ENCODE results near the gene FARS2. TPM values are rescaled to one million over a fixed set of nuclear protein-coding genes. Genes with fewer than 3 reads are reported as not detected.

Gene FARS2
- total RNA-seq, 2 experiments from 2014 or later = 13.8 to 14.3 TPM

DNA sequence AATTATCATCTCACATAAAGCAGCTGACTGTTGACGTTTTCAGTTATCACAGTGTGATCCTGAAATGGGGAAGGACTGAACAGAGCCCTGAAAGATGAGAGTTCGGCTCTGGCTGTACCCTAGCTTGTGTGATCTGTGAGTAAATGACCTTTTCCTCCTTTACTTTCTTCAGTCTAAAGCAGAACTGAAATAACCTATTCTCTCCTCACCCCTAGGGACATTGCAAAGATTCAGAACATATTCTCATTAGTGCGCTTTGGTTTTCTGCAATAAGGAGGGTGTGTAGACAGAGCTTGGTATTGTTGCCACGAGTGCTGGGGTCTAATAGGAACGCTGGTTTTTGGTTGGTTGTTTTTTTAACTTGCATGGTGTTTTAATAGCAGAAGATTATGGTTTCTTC lies 16.7 kb downstream of the FARS2 start:
- H3K27ac ChIP-seq (ENCODE audit: low read depth, low read length, poor library complexity, severe bottlenecking) = no peak overlapping the region
- CTCF ChIA-PET (ENCODE audit: unreplicated experiment) = no interaction called here
- H3K4me1 ChIP-seq (ENCODE audit: insufficient read depth, low read length, poor library complexity, severe bottlenecking) = peaks cover 7% of the 10 kb centered on the region
- H3K79me2 ChIP-seq (ENCODE audit: insufficient read depth, low read depth, low read length) = no peaks in the 10 kb centered on the region; the same call in 1 of the 2 replicates
- POLR2A ChIA-PET = interaction anchor here (0.7 to 0.9 kb wide), 2 partner anchors 12 to 809 kb away, joined by 3 read pairs; no protein-coding TSS in a partner anchor
- no peak overlapping the region for H3K4me3 ChIP-seq (ENCODE audit: low read depth, low read length, poor library complexity, severe bottlenecking)
- H2AFZ ChIP-seq (ENCODE audit: low read length) = no peak overlapping the region
- DNase-seq (ENCODE audit: low spot score) = no peak
- no peaks in the 10 kb centered on the region for H3K9me3 ChIP-seq (ENCODE audit: low read length)
- TF ChIP-seq EZH2phosphoT487 (IDR thresholded peaks at IDR 0.05; ENCODE audit: borderline replicate concordance, low read depth, low read length) = no peak
- TF ChIP-seq, protein P1, sequence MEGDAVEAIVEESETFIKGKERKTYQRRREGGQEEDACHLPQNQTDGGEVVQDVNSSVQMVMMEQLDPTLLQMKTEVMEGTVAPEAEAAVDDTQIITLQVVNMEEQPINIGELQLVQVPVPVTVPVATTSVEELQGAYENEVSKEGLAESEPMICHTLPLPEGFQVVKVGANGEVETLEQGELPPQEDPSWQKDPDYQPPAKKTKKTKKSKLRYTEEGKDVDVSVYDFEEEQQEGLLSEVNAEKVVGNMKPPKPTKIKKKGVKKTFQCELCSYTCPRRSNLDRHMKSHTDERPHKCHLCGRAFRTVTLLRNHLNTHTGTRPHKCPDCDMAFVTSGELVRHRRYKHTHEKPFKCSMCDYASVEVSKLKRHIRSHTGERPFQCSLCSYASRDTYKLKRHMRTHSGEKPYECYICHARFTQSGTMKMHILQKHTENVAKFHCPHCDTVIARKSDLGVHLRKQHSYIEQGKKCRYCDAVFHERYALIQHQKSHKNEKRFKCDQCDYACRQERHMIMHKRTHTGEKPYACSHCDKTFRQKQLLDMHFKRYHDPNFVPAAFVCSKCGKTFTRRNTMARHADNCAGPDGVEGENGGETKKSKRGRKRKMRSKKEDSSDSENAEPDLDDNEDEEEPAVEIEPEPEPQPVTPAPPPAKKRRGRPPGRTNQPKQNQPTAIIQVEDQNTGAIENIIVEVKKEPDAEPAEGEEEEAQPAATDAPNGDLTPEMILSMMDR (conservative IDR thresholded peaks at IDR 0.05; ENCODE audit: low read length) = no peak
- intact Hi-C loops (cut with micrococcal nuclease; ENCODE audit: unreplicated experiment) = no loop called here
- H3K36me3 ChIP-seq (ENCODE audit: insufficient read depth, low read length) = no peaks in the 10 kb centered on the region
- H3K9me2 ChIP-seq (ENCODE audit: insufficient read depth, low read length) = no peaks in the 10 kb centered on the region
- no TSS peak for BruUV-seq (replicated peaks)
- H4K20me1 ChIP-seq (ENCODE audit: insufficient read depth, low read length) = 0 out of 2 replicates have a peak, but pooled peaks cover 7% of the 10 kb centered on the region
- no peak overlapping the region for H3K4me2 ChIP-seq (ENCODE audit: low read length)

DNA sequence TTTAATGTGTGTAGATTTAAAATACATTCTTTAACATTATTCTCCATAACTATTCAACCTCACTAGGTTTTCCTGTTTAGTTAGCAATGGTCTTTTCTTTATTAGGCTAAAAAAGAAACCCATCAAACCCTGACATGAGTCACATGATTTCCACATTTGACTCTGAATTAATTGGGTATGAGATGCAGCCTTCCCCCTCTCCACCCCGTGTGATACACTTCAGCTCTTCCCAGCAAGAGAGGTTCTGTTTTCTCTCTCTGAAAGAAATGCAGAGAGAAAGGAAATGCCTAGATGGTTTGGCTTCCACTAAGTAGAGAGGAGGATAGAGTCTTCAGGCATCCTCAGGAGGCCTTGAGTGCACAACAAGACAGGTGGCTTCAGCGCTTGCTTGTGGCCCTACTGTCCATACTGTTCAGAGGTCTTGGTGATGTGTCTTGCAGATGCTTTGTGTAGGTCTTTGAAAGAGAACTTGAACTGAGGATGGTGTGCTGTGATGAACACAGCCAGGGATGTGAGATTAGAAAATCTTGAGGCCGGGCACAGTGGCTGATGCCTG lies 17.3 kb downstream of the FARS2 start:
- CTCF ChIA-PET (ENCODE audit: unreplicated experiment) = no interaction called here
- POLR2A ChIA-PET = interaction anchor here (0.9 kb wide), 1 partner anchor 12 kb away, joined by 3 read pairs; no protein-coding TSS in a partner anchor
- TF ChIP-seq, protein P1 (conservative IDR thresholded peaks at IDR 0.05; ENCODE audit: low read length) = no peak
- no peak for TF ChIP-seq EZH2phosphoT487 (IDR thresholded peaks at IDR 0.05; ENCODE audit: borderline replicate concordance, low read depth, low read length)
- Histone ChIP-seq H3K4me1 (ENCODE audit: insufficient read depth, low read length, poor library complexity, severe bottlenecking) (peaks cover 7% of the 10 kb centered on the region), H3K4me3 (ENCODE audit: low read depth, low read length, poor library complexity, severe bottlenecking) (no peak overlapping the region), H4K20me1 (ENCODE audit: insufficient read depth, low read length) (0 out of 2 replicates have a peak, but pooled peaks cover 7% of the 10 kb centered on the region), H3K27ac (ENCODE audit: low read depth, low read length, poor library complexity, severe bottlenecking) (no peak overlapping the region), H3K36me3 (ENCODE audit: insufficient read depth, low read length) (no peaks in the 10 kb centered on the region), H2AFZ (ENCODE audit: low read length) (no peak overlapping the region), H3K9me3 (ENCODE audit: low read length) (no peaks in the 10 kb centered on the region), H3K4me2 (ENCODE audit: low read length) (no peak overlapping the region), H3K9me2 (ENCODE audit: insufficient read depth, low read length) (no peaks in the 10 kb centered on the region), H3K79me2 (ENCODE audit: insufficient read depth, low read depth, low read length) (no peaks in the 10 kb centered on the region; the same call in 1 of the 2 replicates)
- BruUV-seq (replicated peaks) = no TSS peak
- intact Hi-C loops (cut with micrococcal nuclease; ENCODE audit: unreplicated experiment) = no loop called here
- no peak for DNase-seq (ENCODE audit: low spot score)

DNA sequence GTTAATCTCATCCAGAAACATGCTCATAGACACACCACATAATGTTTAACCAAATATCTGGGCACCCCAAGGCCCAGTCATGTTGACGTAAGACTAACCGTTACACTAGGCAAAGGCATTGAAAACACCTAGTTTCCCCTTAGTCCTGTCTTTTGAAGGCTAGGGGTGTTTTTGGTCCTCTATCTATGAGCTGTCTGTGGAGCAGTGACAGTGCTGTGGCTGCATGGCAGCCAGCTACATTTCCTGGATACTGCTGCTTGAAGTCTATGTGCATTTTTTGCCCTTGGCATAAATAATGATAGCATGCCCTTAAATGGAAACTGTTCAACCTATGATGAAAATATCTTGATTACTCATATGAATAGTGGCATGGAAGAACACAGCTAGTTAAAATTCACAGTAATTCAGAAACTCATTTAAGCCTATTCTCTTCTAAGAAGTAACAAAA lies 18.6 kb downstream of the FARS2 start:
- Histone ChIP-seq H3K4me3 (ENCODE audit: low read depth, low read length, poor library complexity, severe bottlenecking) (no peak overlapping the region), H3K4me1 (ENCODE audit: insufficient read depth, low read length, poor library complexity, severe bottlenecking) (peaks cover 4% of the 10 kb centered on the region), H4K20me1 (ENCODE audit: insufficient read depth, low read length) (0 out of 2 replicates have a peak, but pooled peaks cover 4% of the 10 kb centered on the region), H3K4me2 (ENCODE audit: low read length) (no peak overlapping the region), H3K79me2 (ENCODE audit: insufficient read depth, low read depth, low read length) (no peaks in the 10 kb centered on the region), H2AFZ (ENCODE audit: low read length) (no peak overlapping the region), H3K9me2 (ENCODE audit: insufficient read depth, low read length) (no peaks in the 10 kb centered on the region), H3K27ac (ENCODE audit: low read depth, low read length, poor library complexity, severe bottlenecking) (no peak overlapping the region), H3K9me3 (ENCODE audit: low read length) (no peaks in the 10 kb centered on the region), H3K36me3 (ENCODE audit: insufficient read depth, low read length) (no peaks in the 10 kb centered on the region)
- intact Hi-C loops (cut with micrococcal nuclease; ENCODE audit: unreplicated experiment) = no loop called here
- CTCF ChIA-PET (ENCODE audit: unreplicated experiment) = no interaction called here
- TF ChIP-seq, protein P1 (conservative IDR thresholded peaks at IDR 0.05; ENCODE audit: low read length) = no peak
- TF ChIP-seq EZH2phosphoT487 (IDR thresholded peaks at IDR 0.05; ENCODE audit: borderline replicate concordance, low read depth, low read length) = no peak
- no peak for DNase-seq (ENCODE audit: low spot score)
- POLR2A ChIA-PET = interaction anchor here (0.7 kb wide), 1 partner anchor 15 kb away, joined by 3 read pairs; no protein-coding TSS in a partner anchor
- BruUV-seq (replicated peaks) = no TSS peak
